Measurements from ENCODE around the gene ALK.

ALK gene

DNA sequence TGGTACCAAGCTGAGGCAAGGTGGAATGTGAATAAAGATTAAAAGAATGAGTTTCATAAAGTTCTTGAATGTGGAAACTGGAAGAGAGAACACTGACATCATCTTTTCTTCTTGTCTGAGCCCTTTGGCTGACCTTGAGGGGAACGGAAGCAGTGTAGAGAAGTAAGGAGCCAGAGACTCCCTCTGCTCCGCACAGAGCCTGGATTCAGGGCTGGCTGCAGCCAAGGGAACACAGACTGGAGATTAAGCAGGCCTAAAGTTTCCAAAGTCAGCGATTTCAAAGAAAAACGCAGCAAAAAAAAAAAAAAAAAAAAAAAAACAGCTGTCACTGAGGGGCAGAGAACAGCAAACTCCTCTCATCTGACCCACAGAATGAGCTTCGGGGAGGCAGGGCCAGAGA is 19.3 kb upstream of the ALK start:
- Histone ChIP-seq H3K4me1 (ENCODE audit: control insufficient read depth, insufficient read depth, low read length) (no peaks in the 10 kb centered on the region), H3K27ac (ENCODE audit: insufficient read depth, low read depth, low read length, poor library complexity, severe bottlenecking) (no peak overlapping the region), H3K27me3 (ENCODE audit: control insufficient read depth, insufficient read depth, low read length, poor library complexity, severe bottlenecking) (no peaks in the 10 kb centered on the region), H3K36me3 (ENCODE audit: control insufficient read depth, insufficient read depth, low read length) (no peaks in the 10 kb centered on the region), H3K9me3 (ENCODE audit: control insufficient read depth, low read length) (no peaks in the 10 kb centered on the region), H3K4me3 (ENCODE audit: insufficient read depth, low read depth, low read length) (no peak overlapping the region)
- WGBS, 2 experiments = 83% methylated on average over 5 of the region's 5 CpGs

DNA sequence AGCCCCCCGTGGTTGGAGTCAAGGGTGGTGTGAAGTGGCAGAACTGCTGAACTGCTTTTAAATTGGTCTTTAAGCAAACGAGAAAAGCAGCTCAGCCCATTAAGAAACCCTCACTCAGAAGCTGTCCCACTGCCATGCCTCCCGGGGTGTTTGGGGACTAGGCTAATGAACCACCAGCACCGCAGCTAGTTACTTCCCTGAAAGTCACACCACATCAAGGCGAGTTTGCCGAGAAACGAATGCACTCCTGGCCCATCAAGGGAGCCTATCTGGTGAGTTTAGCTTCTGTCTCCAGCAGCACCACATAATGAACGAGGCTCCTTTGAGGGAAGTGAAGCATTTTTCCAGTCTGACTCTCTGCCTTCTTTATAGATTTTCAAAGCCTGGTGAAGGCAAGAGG is 14.6 kb upstream of the ALK start:
- no peak overlapping the region for H3K4me3 ChIP-seq (ENCODE audit: insufficient read depth, low read depth, low read length)
- H3K27ac ChIP-seq (ENCODE audit: insufficient read depth, low read depth, low read length, poor library complexity, severe bottlenecking) = no peak overlapping the region
- WGBS, 2 experiments = 88 to 90% methylated on average over 8 of the region's 8 CpGs
- no peaks in the 10 kb centered on the region for H3K9me3 ChIP-seq (ENCODE audit: control insufficient read depth, low read length)
- H3K4me1 ChIP-seq (ENCODE audit: control insufficient read depth, insufficient read depth, low read length) = no peaks in the 10 kb centered on the region
- no peaks in the 10 kb centered on the region for H3K36me3 ChIP-seq (ENCODE audit: control insufficient read depth, insufficient read depth, low read length)
- H3K27me3 ChIP-seq (ENCODE audit: control insufficient read depth, insufficient read depth, low read length, poor library complexity, severe bottlenecking) = no peaks in the 10 kb centered on the region

DNA sequence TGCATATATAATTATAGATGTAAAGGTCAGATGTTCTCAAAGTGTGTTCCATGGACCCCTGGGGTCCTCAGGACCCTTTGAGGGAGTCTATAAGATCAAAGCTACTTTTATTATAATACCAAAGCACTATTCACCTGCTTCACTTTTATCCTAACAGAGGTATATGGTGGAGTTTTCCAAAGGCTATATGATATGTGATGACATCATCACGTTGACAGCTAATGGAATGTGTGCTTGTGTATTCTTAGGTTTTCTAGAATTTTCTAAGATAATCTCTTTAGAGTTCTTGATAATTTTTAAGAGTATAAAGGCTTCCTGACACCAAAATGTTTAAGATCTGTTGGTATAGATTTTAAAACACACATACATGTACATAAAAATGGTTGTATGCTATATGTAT is 10.4 kb upstream of the ALK start:
- Histone ChIP-seq H3K4me3 (ENCODE audit: insufficient read depth, low read depth, low read length) (no peak overlapping the region), H3K4me1 (ENCODE audit: control insufficient read depth, insufficient read depth, low read length) (no peaks in the 10 kb centered on the region), H3K9me3 (ENCODE audit: control insufficient read depth, low read length) (no peaks in the 10 kb centered on the region), H3K27ac (ENCODE audit: insufficient read depth, low read depth, low read length, poor library complexity, severe bottlenecking) (no peak overlapping the region), H3K27me3 (ENCODE audit: control insufficient read depth, insufficient read depth, low read length, poor library complexity, severe bottlenecking) (no peaks in the 10 kb centered on the region), H3K36me3 (ENCODE audit: control insufficient read depth, insufficient read depth, low read length) (no peaks in the 10 kb centered on the region)
- 82 to 89% methylated on average over 1 of the region's 1 CpG for WGBS, 2 experiments

DNA sequence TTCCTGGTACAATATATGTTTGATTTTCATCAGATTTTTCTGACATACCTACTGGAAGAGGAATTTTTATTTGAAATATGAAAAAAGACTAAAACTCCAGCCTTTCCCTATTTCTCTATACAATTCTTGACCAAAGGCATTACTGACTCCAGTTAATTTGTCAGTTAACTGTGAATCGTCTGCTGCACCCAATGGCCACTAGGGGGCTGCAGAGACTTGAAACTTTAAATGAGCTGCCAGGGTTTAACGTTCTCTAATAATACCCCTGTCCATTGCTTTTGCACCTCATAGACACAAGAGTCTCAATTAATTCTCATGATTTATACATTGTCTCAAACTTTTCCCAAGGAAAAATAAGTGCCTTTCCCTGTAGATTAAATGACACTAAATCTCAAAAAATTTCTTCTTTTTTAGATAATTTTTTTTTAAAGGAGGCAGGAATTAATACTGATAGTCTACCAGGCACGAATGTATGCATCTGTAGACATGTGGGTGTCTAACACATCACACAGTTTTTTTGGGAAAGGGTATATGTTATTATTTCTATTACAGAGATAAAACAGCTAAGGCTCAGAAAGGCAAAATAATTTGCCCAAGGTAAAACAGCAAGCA is 1.8 kb upstream of the ALK start:
- Histone ChIP-seq H3K4me1 (ENCODE audit: control insufficient read depth, insufficient read depth, low read length) (no peaks in the 10 kb centered on the region), H3K36me3 (ENCODE audit: control insufficient read depth, insufficient read depth, low read length) (no peaks in the 10 kb centered on the region), H3K27me3 (ENCODE audit: control insufficient read depth, insufficient read depth, low read length, poor library complexity, severe bottlenecking) (peaks cover 41% of the 10 kb centered on the region), H3K4me3 (ENCODE audit: insufficient read depth, low read depth, low read length) (no peak overlapping the region), H3K27ac (ENCODE audit: insufficient read depth, low read depth, low read length, poor library complexity, severe bottlenecking) (no peak overlapping the region), H3K9me3 (ENCODE audit: control insufficient read depth, low read length) (no peaks in the 10 kb centered on the region)
- WGBS, 2 experiments = 0 to 26% methylated on average over 2 to 3 of the region's 3 CpGs

DNA sequence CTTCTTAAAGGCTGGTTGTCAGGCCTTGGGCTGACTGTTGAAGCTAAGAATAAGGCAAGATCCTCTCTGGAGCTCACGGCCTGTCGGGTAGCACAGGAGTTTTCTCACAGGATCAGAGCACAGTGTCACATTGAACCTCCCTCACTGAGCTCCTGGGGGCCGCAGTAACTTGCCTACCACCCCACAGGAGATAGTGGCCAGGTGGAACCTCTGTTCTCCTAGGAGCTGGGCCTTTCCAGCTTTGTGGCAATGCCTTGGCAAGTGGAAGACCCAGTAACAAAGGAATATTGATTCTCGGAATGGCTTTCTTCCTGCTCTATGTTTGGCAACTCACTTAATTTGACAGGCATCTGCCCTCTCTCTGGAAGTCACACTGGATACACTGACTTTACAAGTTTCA is 1.2 kb upstream of the ALK start:
- peaks cover 47% of the 10 kb centered on the region for H3K27me3 ChIP-seq (ENCODE audit: control insufficient read depth, insufficient read depth, low read length, poor library complexity, severe bottlenecking)
- H3K27ac ChIP-seq (ENCODE audit: insufficient read depth, low read depth, low read length, poor library complexity, severe bottlenecking) = no peak overlapping the region
- no peaks in the 10 kb centered on the region for H3K4me1 ChIP-seq (ENCODE audit: control insufficient read depth, insufficient read depth, low read length)
- no peaks in the 10 kb centered on the region for H3K9me3 ChIP-seq (ENCODE audit: control insufficient read depth, low read length)
- WGBS, 2 experiments = 86 to 87% methylated on average over 4 of the region's 4 CpGs
- no peaks in the 10 kb centered on the region for H3K36me3 ChIP-seq (ENCODE audit: control insufficient read depth, insufficient read depth, low read length)
- H3K4me3 ChIP-seq (ENCODE audit: insufficient read depth, low read depth, low read length) = no peak overlapping the region

DNA sequence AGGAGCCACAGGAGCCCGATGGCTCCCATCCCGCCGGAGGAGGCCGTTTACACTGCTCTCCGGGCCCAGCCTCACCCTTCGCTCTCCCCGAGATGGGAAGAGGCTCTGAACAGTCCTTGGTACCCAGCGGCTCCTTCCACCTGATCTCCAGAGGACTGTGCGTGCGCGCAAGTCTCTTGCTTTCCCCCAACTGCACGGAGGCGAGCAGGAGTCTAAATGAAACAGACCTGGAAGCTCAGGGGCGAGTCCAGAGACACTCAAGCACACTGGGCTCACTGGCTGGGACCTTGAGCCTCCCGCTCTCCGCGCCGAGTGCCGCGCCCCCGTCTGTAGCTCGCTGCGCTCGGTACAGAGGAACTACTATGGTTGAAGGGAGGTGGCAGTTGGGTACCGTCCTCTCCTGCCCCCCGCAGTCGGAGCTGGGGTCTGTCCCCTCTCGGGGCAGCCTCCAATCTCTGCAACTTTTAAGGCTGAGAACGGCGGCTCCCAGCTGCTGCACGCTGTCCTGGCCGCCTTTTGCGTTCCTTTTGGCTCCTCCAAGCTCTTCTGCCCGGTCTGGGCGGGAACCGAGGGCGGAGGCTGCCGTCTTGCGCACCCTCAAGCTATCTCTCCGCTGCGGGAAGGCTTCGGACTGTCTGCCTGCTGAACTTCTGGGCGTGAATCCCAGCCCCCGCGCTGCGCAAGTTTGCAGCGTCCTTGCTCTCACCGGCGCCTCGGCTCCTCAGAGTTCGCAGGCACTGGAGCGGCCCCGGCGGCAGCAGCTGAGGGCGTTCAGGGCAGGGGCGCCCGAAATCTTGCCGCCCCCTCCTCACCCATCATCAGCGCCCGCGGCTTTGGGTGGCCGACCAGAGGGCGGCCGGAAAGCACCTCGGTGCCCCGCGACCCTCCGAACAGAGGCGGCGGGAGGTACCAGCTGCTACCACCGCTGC is 491 bp downstream of the ALK start:
- Histone ChIP-seq H3K4me1 (ENCODE audit: control insufficient read depth, insufficient read depth, low read length) (no peaks in the 10 kb centered on the region), H3K9me3 (ENCODE audit: control insufficient read depth, low read length) (no peaks in the 10 kb centered on the region), H3K27me3 (ENCODE audit: control insufficient read depth, insufficient read depth, low read length, poor library complexity, severe bottlenecking) (peaks cover 49% of the 10 kb centered on the region), H3K27ac (ENCODE audit: insufficient read depth, low read depth, low read length, poor library complexity, severe bottlenecking) (no peak overlapping the region), H3K36me3 (ENCODE audit: control insufficient read depth, insufficient read depth, low read length) (no peaks in the 10 kb centered on the region), H3K4me3 (ENCODE audit: insufficient read depth, low read depth, low read length) (peak overlapping the region; percentile 45)
- WGBS, 2 experiments = 1% methylated on average over 71 of the region's 71 CpGs

DNA sequence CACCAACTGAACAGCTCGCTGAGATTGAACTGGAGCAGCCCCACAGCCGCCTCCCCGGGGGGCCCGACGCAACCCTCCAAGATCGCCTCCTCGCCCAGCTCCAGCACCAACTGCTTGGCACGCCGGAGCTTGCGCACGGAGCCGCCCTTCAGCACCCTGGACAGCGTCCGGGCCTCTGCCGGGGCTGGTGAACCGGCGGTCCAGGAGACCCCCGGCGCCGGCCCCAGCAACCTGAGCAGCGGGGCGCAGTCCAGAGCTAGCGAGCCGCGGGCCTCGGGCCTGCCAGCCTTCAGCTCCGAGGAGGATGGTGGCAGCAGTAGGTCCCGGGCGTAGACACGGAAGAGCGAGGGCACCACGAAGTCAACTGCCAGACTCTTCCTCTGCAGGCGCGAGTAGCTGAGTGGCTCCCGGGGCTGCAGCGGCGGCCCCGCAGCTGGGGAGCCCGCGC is 1.2 kb downstream of the ALK start:
- Histone ChIP-seq H3K36me3 (ENCODE audit: control insufficient read depth, insufficient read depth, low read length) (no peaks in the 10 kb centered on the region), H3K27ac (ENCODE audit: insufficient read depth, low read depth, low read length, poor library complexity, severe bottlenecking) (no peak overlapping the region), H3K9me3 (ENCODE audit: control insufficient read depth, low read length) (no peaks in the 10 kb centered on the region), H3K4me1 (ENCODE audit: control insufficient read depth, insufficient read depth, low read length) (no peaks in the 10 kb centered on the region), H3K27me3 (ENCODE audit: control insufficient read depth, insufficient read depth, low read length, poor library complexity, severe bottlenecking) (peaks cover 49% of the 10 kb centered on the region), H3K4me3 (ENCODE audit: insufficient read depth, low read depth, low read length) (peak overlapping the region; percentile 45)
- 1% methylated on average over 40 of the region's 40 CpGs for WGBS, 2 experiments

DNA sequence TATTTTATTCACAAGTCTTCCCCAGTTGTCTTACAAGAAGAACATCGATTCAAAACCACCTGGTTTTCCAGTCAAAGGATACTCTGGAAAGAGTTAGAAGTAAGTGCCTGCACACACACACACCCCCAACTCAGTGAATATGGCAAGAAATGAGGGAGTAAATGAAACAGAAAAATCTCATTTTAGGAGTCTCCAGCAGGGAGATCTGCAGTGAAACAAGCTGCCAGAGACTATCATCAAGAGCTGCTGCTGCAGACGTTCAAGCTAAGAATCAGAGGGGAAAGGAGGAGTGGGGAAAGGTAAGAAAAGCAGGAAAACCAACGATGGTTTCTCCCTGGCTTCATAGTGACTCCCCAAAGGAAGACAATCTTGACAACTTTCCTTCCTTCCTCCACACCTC is 2.4 kb downstream of the ALK start:
- 51 to 58% methylated on average over 2 to 3 of the region's 3 CpGs for WGBS, 2 experiments
- peaks cover 49% of the 10 kb centered on the region for H3K27me3 ChIP-seq (ENCODE audit: control insufficient read depth, insufficient read depth, low read length, poor library complexity, severe bottlenecking)
- no peaks in the 10 kb centered on the region for H3K9me3 ChIP-seq (ENCODE audit: control insufficient read depth, low read length)
- no peaks in the 10 kb centered on the region for H3K4me1 ChIP-seq (ENCODE audit: control insufficient read depth, insufficient read depth, low read length)
- H3K36me3 ChIP-seq (ENCODE audit: control insufficient read depth, insufficient read depth, low read length) = no peaks in the 10 kb centered on the region
- H3K4me3 ChIP-seq (ENCODE audit: insufficient read depth, low read depth, low read length) = no peak overlapping the region
- no peak overlapping the region for H3K27ac ChIP-seq (ENCODE audit: insufficient read depth, low read depth, low read length, poor library complexity, severe bottlenecking)

DNA sequence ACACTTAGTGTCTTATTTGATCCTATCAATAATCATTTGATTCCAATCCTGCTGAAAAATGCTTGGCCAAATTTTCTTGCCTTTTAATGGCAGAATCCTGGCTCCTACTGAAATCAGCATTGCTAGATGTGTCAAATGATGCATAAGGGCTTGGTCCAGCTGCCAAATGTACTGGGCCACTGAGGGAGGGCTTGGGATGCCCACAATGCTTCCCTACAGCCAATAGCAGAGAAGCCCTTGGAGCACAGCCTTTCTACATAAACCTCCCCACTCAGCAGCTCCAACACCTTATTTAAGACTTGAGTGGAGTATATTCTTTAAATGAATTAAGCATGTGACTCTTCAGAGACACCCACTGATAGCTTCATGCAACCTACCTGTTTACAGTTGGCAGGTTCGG is 3.6 kb downstream of the ALK start:
- Histone ChIP-seq H3K27me3 (ENCODE audit: control insufficient read depth, insufficient read depth, low read length, poor library complexity, severe bottlenecking) (peaks cover 48% of the 10 kb centered on the region), H3K27ac (ENCODE audit: insufficient read depth, low read depth, low read length, poor library complexity, severe bottlenecking) (no peak overlapping the region), H3K36me3 (ENCODE audit: control insufficient read depth, insufficient read depth, low read length) (no peaks in the 10 kb centered on the region), H3K4me1 (ENCODE audit: control insufficient read depth, insufficient read depth, low read length) (no peaks in the 10 kb centered on the region), H3K4me3 (ENCODE audit: insufficient read depth, low read depth, low read length) (no peak overlapping the region), H3K9me3 (ENCODE audit: control insufficient read depth, low read length) (no peaks in the 10 kb centered on the region)
- WGBS, 2 experiments = 95 to 100% methylated on average over 1 of the region's 1 CpG

DNA sequence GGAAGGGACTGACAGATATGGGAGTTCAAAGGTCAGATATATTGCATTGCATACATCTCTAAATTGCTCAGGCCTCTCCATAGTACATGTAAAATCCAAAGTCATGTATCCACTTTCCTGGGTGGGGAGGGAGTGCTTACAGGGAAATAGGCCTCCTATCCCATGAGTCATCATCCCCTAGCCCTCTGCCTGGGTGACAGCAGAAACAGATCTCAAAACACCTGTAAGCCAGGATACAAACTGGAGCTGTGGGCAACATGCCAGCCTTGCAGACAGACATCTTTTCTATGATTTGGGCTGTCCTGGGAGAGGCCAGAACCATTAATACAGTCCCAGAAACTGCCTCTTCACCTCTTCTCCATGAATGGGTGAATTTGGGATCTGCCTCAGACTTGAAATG is 4.8 kb downstream of the ALK start:
- H3K27me3 ChIP-seq (ENCODE audit: control insufficient read depth, insufficient read depth, low read length, poor library complexity, severe bottlenecking) = peaks cover 40% of the 10 kb centered on the region
- H3K9me3 ChIP-seq (ENCODE audit: control insufficient read depth, low read length) = no peaks in the 10 kb centered on the region
- no peaks in the 10 kb centered on the region for H3K36me3 ChIP-seq (ENCODE audit: control insufficient read depth, insufficient read depth, low read length)
- no peak overlapping the region for H3K4me3 ChIP-seq (ENCODE audit: insufficient read depth, low read depth, low read length)
- H3K4me1 ChIP-seq (ENCODE audit: control insufficient read depth, insufficient read depth, low read length) = no peaks in the 10 kb centered on the region
- H3K27ac ChIP-seq (ENCODE audit: insufficient read depth, low read depth, low read length, poor library complexity, severe bottlenecking) = no peak overlapping the region

Measured in ectodermal cell (in vitro differentiated cells).